Heart right ventricle (tissue), 16 donors: ENCODE measurements around the gene SLC23A1. TPM values are rescaled to one million over a fixed set of nuclear protein-coding genes. Genes with fewer than 3 reads are reported as not detected.

ENCODE experiments used
- ATAC-seq, 8 donors: fragments of 200-7000 bp; cut with Tn5 transposase; one replicate each; pipeline ENCODE4 v1.9.1; 2020; ENCODE audit warnings: mild to moderate bottlenecking in 8 of 8, moderate library complexity in 8 of 8, moderate number of reproducible peaks in 1 of 8
- DNase-seq, 2 donors: peaks; one replicate each; pipeline ENCODE4 v3.0.0-alpha.2; 2020
- H3K27ac ChIP-seq, 10 donors: fragments of 200-600 bp; sonication (generic) in 2 of 10; one replicate each; pipeline versions ENCODE4 v1.5.0 to v1.8.0; 2020 to 2022; ENCODE audit warnings: mild to moderate bottlenecking in 3 of 10
- H3K27me3 ChIP-seq, 7 donors: fragments of 200-600 bp; one replicate each; pipeline ENCODE4 v1.8.0; 2021 to 2022; ENCODE audit warnings: mild to moderate bottlenecking in 2 of 7
- H3K36me3 ChIP-seq, 9 donors: fragments of 200-600 bp; sonication (generic) in 1 of 9; one replicate each; pipeline versions ENCODE4 v1.5.0 to v1.8.0; 2020 to 2022; ENCODE audit warnings: mild to moderate bottlenecking in 2 of 9
- H3K4me1 ChIP-seq, 9 donors: fragments of 200-600 bp; sonication (generic) in 1 of 9; one replicate each; pipeline versions ENCODE4 v1.5.0 to v1.8.0; 2020 to 2022; ENCODE audit warnings: mild to moderate bottlenecking in 4 of 9
- H3K4me3 ChIP-seq, 10 donors: fragments of 200-600 bp; sonication (generic) in 2 of 10; one replicate each; pipeline versions ENCODE4 v1.5.0 to v1.8.0; 2020 to 2022; ENCODE audit warnings: mild to moderate bottlenecking in 7 of 10, moderate library complexity in 2 of 10
- H3K9me3 ChIP-seq, 11 donors: fragments of 200-600 bp in 10 of 11; sonication (generic) in 2 of 11; one replicate each; pipeline versions ENCODE4 v1.5.0 to v1.8.0; 2013 to 2022; ENCODE audit warnings: mild to moderate bottlenecking in 2 of 11, control low read depth in 1 of 11, moderate library complexity in 1 of 11
- WGBS, 2 donors: extraction: QIAGEN DNeasy Blood & Tissue Kit; methylation state at CpG; one replicate each; pipeline ENCODE4 v1.1.7; 2013; ENCODE audit warnings: inconsistent platforms in 1 of 2; 5-methylcytosine and 5-hydroxymethylcytosine counted together
- intact Hi-C, 10 donors: fragments of 100-400 bp; cut with DNase I; formaldehyde crosslinking; loops; one replicate each; pipeline versions ENCODE4 v1.11.1 to v1.14.2; 2022
- polyA plus RNA-seq, 2 donors: library from polyadenylated mRNA; stranded (reverse); fragments of 200-250 nt; gene quantifications; one replicate each; pipeline ENCODE4 v1.2.3, GENCODE V29; 2013
- total RNA-seq, 10 donors: library from RNA; stranded (reverse); fragmentation: NEBNext Ultra II Directional in 3 of 10; extraction: Animal tissue kit (Norgen Biotek cat#: 25700) in 3 of 10; gene quantifications; one replicate each; pipeline versions ENCODE4 v1.2.1 to v1.2.4, GENCODE V29; 2021 to 2023
- TF ChIP-seq, protein P1 (sequence below), 9 donors: fragments of 200-600 bp; sonication (generic) in 2 of 9; IDR thresholded peaks; one replicate each; pipeline versions ENCODE4 v1.5.0 to v1.8.0; 2021 to 2022; ENCODE audit warnings: antibody characterized with exemption in 9 of 9, mild to moderate bottlenecking in 5 of 9, moderate library complexity in 1 of 9
- donor health status: Arrhythmogenic right ventricular cardiomyopathy.
- donor health status: ischemic (EF 13 %, LVEDD 7.1; RV severe dilation, severe dysfunction).
- donor health status: healthy with polysubstance abuse.
- donor health status: DM: no; HTN: yes; CAD: no.
- donor health status: DM: no; HTN: no; CAD: no.
- donor health status: ischemic (EF 25% LVEDD 6.9; RV normal size, moderate dysfunction).
- donor health status: ischemic (EF 25% LVEDD 5.7; RV mildly dilated, moderate dysfunction).
- donor health status: healthy.
- donor health status: DM: yes; HTN: yes; CAD: no.
- donor health status: Ischemic cardiomyopathy.
- donor health status: ischemic (EF 35%, LVEDD 5.7; RV mildly dilated, moderate dysfunction).
- donor health status: nonischemic (EF 11% LVEDD 7.7; RV severe dilation, severe dysfunction).
- donor health status: DM: yes; HTN: yes; CAD: no.
- donor health status: PGD.
- donor health status: ischemic (EF 29% LVEDD 5.4; RV normal size, mild dysfunction).
- donor health status: nonischemic (EF 23%, LVEDD 6.1; RV moderate dilation, normal function).

The SLC23A1 gene
- total and polyA plus RNA-seq, 12 donors = 0.19 TPM; not detected in 11

DNA sequence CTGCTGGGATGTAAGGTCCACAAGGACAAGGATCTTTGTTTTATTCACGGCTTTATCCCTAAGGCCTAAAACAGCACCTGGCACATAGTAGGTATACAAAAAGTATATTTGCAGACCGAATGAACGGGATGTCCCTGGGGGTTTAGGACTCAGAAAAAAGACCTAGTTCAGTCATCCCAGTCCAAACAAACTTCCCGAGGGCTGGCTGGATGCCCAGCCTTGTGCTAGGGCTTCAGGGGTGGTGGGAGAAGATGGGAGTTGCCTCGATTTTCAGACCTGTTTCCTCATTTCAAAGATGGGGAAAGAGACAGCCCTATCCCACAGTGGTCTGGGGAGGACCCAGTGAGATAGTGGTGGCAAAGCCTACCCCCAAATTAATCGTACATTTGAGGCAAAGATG is 14.8 kb upstream of the SLC23A1 start:
- peak overlapping the region in 1 of 10 donors; percentile 89 for H3K27ac ChIP-seq
- no peak overlapping the region for H3K4me3 ChIP-seq
- intact Hi-C loops = no loop called here
- peaks cover 0 to 22% (median 0%) of the 10 kb centered on the region in 9 donors for H3K36me3 ChIP-seq
- ATAC-seq (no peak), DNase-seq (no peak)
- peaks cover 0 to 22% (median 0%) of the 10 kb centered on the region in 7 donors for H3K27me3 ChIP-seq
- 42 to 43% methylated on average over 6 of the region's 6 CpGs for WGBS, 2 donors
- peaks cover 3 to 56% (median 41%) of the 10 kb centered on the region in 9 donors for H3K4me1 ChIP-seq
- TF ChIP-seq, protein P1, sequence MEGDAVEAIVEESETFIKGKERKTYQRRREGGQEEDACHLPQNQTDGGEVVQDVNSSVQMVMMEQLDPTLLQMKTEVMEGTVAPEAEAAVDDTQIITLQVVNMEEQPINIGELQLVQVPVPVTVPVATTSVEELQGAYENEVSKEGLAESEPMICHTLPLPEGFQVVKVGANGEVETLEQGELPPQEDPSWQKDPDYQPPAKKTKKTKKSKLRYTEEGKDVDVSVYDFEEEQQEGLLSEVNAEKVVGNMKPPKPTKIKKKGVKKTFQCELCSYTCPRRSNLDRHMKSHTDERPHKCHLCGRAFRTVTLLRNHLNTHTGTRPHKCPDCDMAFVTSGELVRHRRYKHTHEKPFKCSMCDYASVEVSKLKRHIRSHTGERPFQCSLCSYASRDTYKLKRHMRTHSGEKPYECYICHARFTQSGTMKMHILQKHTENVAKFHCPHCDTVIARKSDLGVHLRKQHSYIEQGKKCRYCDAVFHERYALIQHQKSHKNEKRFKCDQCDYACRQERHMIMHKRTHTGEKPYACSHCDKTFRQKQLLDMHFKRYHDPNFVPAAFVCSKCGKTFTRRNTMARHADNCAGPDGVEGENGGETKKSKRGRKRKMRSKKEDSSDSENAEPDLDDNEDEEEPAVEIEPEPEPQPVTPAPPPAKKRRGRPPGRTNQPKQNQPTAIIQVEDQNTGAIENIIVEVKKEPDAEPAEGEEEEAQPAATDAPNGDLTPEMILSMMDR (IDR thresholded peaks at IDR 0.05) = no peak
- H3K9me3 ChIP-seq = no peaks in the 10 kb centered on the region

DNA sequence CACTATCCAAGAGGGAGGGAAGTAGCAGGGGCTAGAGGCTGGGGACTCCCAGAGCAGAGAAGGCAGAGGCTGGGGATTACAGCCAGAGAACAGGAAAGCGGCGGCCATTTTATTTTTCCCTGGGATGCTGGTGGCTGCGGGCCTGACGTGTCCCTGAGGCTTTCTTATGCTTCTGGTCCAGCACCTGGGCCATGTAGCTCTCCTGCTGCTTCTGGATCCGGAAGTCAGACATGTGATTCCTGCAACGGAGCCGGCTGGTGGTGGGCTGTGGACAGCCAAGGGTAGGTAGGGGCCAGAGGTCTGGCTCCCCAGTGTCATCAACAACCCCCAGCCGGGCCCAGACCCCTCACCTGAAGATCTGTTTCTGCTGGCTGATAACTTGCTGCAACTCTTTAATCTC is 13.6 kb upstream of the SLC23A1 start:
- Histone ChIP-seq H3K36me3 (peaks cover 0 to 28% (median 0%) of the 10 kb centered on the region in 9 donors), H3K4me1 (peaks cover 4 to 61% (median 50%) of the 10 kb centered on the region in 9 donors), H3K4me3 (no peak overlapping the region), H3K27me3 (peaks cover 0 to 34% (median 0%) of the 10 kb centered on the region in 7 donors), H3K27ac (peak overlapping the region in 9 of 10 donors; percentile 26 to 97 (median 94)), H3K9me3 (no peaks in the 10 kb centered on the region)
- 65 to 68% methylated on average over 8 of the region's 8 CpGs for WGBS, 2 donors
- TF ChIP-seq, protein P1 (IDR thresholded peaks at IDR 0.05) = no peak
- intact Hi-C loops = no loop called here
- no peak for ATAC-seq
- no peak for DNase-seq

DNA sequence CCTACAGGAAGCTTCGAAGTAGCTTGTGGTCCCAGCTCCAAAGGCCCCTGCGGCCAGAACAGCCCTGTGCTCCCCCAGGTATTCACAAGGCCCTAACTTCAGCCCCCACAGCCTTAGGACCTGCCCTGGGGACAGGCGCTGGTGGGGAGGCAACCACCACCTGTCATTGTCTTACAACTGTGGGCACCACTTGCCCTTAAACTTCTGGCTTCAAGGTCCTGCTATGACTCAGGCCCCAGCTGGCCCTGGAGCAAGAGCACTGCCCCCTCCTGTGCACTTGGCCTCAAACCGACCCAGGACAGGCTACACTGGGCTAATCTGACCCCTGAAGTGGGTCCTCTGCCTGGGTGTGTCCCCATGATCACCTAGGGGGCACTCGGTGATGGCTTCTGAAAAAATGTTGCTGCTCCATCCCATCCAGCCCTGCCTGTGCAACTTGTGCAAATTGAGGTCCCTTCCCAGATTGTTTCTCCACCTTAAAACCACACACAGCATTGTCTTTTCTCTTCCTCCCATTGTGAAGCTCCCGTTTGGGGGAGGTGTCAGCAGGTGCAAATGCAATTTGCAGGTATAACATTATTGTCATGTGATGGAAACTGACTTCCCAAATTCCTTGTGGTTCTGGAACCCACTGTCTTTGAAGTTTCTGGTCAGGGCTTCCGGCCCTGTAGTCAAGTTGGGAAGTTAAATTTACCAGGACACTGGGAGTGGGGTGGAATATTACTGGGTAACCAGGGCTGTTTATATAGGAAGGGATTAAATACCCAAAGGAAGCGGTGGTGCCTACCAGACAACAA is 12.9 kb upstream of the SLC23A1 start:
- Histone ChIP-seq H3K4me3 (peak overlapping the region in 8 of 10 donors; percentile 55 to 80 (median 70)), H3K27ac (peak overlapping the region; percentile 80 to 97 (median 93)), H3K27me3 (peaks cover 0 to 35% (median 0%) of the 10 kb centered on the region in 7 donors), H3K36me3 (peaks cover 0 to 23% (median 0%) of the 10 kb centered on the region in 9 donors), H3K4me1 (peaks cover 7 to 68% (median 57%) of the 10 kb centered on the region in 9 donors), H3K9me3 (no peaks in the 10 kb centered on the region)
- TF ChIP-seq, protein P1 (IDR thresholded peaks at IDR 0.05) = peak in 1 of 9 donors; percentile 20
- WGBS, 2 donors = 58 to 60% methylated on average over 8 of the region's 8 CpGs
- no peak for DNase-seq
- intact Hi-C loops = no loop called here
- peak in 7 of 8 donors; percentile 8 to 51 (median 35) for ATAC-seq

DNA sequence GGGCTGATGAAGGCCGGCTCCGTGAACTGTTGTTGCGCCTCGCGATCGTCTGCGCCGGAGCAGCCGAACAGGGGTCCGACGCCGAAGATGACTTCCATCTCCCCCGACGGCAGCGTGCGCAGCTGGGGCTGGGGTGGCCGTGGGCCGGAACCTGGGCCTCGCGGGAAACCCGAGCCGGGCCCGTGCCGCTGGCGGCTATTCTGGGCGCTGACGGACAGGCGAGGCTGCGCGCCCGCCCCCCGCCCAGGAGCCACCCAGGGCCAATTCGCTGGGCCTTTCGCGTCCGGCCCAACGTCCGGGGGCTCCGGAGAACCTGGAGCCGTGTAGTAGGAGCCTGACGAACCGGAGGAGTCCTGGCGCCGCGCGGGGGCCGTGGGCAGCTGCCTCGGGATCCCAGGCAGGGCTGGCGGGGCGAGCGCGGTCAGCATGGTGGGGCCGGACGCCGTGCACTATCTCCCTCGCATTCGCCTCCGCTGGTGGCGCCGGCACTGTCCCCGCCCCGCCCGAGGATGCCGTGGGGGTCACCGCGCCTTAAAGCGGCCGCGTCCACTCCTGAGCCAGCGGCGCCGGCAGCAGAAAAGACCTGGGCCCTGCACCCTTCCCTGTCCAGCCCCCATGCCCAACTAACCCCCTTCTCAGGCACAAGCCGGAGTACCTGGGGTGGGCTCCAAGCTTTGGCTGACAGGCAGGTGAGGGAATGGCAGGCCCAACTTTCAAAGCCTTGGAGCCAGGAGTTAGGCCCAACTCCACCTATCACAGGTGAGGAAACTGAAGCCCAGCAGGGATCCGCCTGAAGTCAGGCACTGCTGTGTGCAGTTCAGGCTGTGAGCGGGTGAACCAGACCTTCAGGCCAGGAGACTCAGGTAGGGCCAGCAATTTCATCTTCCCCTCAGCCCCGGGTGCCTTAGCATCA is 11.8 kb upstream of the SLC23A1 start, which contains the start of gene PROB1:
TSS of gene PROB1 (minus strand) at position 451 of the 913 bp plus-strand sequence. CDS start at position 428, 23 bp downstream.
- peak within 1 kb of the TSS; percentile 50 to 80 (median 69) for H3K4me3 ChIP-seq
- ATAC-seq = peak; percentile 72 to 86 (median 82)
- 4 to 8% methylated on average over 76 of the region's 76 CpGs for WGBS, 2 donors
- H3K9me3 ChIP-seq = no peaks in the 10 kb centered on the region
- intact Hi-C loops = loop anchor here in 3 of 10 donors (1.0 to 5.0 kb wide), 3 partner anchors 22 to 98 kb away; partner anchors contain the start of gene PAIP2 (in 1 of the 3)
- H3K4me1 ChIP-seq = peaks cover 7 to 79% (median 64%) of the 10 kb centered on the region in 9 donors
- TF ChIP-seq, protein P1 (IDR thresholded peaks at IDR 0.05) = no peak
- DNase-seq = peak; percentile 71 to 78
- H3K27ac ChIP-seq = peak within 1 kb of the TSS; percentile 80 to 97 (median 93)
- peaks cover 0 to 17% (median 0%) of the 10 kb centered on the region in 9 donors for H3K36me3 ChIP-seq
- H3K27me3 ChIP-seq = peaks cover 0 to 35% (median 0%) of the 10 kb centered on the region in 7 donors
